Activated CD8-positive, alpha-beta memory T cell treated with anti-CD3 and anti-CD28 coated beads for 4 hours (primary cell): Measurements from ENCODE around the gene MYO1E.
"Not testable (repeated sequence)": the region's sequence is repeated elsewhere in the genome, so short reads cannot be mapped to it uniquely, and the experiment has no call there.

ENCODE experiments used
- DNase-seq, 2 donors: peaks; one replicate each; pipeline ENCODE4 v3.0.0-alpha.2; 2020; ENCODE audit warnings: low read depth in 2 of 2

The MYO1E gene

DNA sequence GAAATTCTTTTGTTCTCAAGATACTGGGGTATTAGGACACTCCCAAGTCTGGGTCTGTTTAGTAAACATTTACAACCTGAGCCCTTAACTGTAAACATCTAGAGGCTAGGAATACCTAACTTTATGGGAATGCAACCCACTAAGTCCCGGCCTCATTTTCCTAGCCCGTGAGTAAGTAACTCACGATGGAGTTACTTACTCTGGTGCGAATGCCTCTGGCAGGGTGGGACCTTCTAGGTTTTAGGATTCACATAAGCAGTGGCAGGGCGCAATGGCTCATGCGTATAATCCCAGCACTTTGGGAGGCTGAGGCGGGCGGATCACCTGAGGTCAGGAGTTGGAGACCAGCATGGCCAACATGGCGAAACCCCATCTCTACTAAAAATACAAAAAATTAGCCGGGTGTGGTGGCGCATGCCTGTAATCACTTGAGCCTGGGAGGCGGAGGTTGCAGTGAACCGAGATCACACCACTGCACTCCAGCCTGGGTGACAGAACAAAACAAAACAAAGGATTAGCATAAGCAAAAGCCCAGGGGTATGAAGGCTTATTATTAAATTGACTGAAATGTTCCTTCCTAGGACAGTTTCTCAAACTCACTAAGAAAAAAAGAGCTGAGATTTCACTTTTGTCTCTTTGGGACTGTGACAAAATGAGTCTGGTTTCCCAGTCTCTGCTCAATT, 14.7 kb upstream of the MYO1E start:
- DNase-seq: not testable (repeated sequence)

DNA sequence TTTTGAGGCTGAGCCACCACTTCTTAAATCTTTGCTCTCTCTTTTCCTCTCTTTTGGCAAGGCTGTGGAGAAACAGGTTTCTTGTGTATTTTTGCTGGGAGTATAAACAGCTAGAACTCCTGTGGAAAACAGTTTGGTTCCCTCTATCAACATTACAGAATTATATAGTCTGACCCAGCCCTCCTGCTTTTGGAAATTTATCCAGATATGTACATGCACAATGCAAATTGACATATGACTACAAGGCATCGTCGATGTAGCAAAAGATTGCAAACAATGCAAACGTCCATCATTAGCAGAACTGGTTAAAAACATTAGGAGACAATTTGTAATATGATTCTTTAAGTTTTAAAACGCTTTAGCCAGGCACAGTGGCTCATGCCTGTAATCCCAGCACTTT, 12.5 kb upstream of the MYO1E start:
- no peak for DNase-seq

DNA sequence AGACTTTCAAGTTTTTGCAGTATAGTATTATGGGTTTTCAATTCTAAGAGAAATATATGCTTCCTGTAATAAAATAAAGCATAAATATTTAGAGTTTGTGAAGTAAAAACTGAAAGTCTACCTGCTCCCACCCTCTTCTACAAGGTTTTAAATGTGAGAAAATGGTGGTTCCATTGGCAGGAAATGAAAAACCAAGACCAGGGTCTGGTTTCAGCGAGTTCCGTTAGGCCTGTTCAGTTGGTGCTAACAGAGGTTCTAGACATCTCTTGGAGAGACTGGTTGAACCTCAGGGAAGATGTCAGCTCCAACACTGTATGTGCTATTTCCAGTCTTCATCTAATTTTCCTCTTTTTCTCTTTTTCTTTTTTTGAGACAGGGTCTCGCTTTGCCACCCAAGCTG, 11.8 kb upstream of the MYO1E start:
- DNase-seq: no peak

DNA sequence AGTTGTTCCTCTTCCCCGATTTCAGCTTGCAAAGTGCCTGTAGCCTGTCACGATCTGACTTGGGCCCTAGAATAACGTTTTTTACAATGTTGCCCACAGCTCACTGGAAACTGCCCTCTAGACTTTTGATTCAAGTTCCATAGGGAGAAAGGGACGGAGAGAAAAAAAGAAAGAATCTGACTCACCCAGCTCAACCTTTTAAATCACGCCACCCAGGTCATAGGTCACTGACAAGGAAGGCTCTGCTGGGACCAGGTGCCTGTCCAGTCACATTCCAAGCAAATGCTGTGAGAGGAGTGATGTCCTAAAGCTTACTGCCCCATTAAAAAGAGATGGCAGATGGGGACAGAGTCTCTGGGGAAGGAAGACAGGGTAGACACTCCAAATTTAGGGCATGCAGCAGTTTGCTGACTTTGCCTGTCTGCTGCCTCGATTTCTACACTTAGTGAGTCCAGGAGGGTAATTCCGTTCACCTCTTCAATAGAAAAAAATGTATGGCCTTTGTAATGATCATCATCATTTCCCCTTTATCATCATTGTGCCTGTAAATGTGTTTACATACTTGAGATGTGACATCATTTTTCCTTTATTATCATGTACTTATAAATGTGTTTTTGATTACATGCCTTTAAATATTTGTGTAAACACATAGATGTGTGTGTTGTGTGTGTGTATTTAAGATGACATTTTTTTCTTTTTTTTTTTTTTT, 8.4 kb upstream of the MYO1E start:
- DNase-seq: no peak

DNA sequence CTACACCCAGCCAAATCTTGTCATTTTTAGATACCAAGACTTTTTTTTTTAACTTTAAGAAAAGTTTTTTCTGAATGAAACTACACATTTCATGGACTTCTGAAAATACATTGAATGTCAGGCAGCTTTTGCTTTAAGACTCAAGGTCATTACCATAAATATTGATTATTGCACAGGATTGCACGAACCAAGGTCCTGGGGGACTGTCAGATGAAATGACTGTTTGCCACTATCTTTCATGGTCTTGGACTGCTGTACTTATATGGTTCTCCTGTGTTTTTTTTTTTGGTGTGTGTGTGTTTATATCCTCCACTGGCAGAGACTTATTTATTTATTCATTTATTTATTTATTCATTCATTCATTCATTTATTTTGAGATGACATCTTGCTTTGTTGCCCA, 6.9 kb upstream of the MYO1E start:
- DNase-seq: no peak

DNA sequence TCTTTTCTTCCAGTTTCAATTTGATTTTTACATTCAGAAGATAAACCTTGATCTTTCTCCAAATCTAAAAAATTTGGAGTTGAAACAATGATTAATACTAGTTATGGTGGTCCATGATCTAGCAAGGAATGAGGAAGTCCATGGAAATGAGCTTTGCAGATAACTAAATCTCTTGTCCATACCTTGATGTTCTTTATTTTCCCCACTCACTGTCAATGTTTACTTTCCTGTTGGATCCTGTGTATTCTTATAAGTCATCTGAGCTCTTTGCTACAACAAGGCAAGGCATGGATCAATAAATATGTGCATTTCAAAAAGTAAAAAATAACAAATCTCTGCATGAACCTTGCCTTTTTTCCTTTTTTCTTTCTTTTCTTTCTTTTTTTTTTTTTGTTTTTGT, 6.2 kb upstream of the MYO1E start:
- no peak for DNase-seq

DNA sequence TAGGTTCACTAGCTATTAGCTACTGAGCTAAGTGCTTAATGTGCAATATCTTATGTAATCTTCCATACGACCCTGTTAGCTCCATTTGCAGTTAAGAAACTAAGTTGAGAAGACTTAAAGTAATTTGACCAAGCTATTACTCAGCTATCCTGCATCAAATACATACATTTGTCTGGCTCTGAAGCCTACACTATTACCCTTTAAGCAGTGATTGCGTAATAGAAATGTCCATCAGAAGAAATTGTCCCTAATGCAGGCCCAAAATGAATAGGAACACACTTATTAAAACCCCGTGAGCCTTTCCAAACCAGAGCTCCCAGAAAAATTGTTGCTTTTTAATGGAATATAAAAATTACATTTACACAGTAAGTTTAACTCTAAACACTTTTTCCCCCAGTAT, 5.3 kb upstream of the MYO1E start:
- no peak for DNase-seq

DNA sequence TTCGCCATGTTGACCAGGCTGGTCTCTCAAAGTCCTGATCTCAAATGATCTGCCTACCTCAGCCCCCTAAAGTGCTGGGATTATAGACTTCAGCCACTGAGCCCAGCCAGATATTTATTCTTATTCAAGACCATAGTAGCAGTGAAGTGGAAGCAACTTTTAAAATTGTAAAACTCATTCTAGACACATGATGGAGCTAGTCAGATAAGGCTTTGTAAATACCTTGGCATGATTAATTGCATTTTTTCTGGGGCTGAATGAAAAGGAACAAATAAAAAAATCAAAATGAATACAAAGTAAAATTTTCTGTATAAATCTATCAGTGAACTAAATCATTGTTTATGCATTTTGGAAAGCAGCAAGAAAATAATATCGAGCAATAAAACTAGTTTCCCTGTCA, 4.1 kb upstream of the MYO1E start:
- DNase-seq: no peak

DNA sequence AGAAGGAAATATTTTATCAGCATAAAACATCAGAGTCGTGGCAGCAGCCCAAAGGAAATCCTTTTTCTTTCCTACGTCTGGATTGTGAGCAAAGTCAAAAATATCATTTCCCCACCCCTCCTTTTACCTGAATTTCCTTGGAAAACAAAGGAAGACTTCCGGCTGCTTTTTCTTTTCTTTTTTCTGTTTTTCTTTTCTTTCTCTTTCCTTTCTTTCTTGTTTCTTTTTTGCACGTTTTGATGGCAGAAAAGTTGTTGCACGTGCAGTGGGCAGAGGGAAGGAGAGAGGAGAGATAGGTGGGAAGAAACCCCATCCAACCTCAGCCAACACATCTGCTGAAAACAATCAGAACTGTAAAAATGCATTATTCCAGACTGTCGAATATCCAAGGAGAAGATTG, 544 bp upstream of the MYO1E start:
- no peak for DNase-seq

DNA sequence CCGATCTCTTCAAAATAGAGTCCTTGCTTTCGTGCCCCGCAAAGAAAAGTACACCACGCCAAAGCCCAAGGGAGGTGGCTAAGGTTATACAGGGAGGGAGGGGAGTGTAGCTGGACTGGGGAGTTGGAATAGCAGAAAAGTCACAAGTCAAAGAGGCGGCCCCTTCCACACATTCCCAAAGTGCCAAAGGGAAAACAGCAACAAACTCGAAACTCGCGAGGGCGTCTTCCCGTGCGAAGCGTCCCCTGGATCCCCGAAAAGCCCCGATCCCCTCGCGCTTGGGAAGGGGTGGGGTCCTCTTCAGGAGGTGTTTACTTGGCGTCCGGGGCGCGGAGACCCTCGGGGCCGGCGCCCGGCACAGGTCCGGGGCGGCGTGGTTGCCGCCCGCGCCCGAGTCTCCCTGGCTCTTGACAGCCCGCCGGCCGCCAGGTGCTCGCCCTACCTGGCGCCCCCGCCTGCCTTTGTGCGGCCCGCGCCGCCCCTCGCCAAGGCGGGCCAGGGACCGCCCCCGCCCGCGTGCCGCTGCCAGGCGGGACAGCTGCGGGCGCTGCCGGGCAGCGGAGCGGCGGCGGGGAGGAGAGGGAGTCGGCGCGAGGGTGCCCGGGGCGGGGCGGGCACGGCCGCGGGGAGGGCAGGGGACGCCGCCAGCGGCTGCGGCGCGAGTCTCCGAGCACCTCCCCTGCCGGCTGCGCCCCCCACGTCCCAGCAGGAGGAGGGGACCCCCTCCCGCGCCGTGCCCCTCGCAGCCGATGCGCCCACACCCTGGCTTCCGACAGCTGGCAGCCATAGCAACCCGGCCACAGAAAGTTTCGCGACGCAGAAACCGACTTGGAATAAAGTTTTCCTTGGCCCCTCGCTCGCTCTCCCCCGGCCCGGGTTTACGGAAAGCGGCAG, 966 bp downstream of the MYO1E start:
- DNase-seq: no peak

DNA sequence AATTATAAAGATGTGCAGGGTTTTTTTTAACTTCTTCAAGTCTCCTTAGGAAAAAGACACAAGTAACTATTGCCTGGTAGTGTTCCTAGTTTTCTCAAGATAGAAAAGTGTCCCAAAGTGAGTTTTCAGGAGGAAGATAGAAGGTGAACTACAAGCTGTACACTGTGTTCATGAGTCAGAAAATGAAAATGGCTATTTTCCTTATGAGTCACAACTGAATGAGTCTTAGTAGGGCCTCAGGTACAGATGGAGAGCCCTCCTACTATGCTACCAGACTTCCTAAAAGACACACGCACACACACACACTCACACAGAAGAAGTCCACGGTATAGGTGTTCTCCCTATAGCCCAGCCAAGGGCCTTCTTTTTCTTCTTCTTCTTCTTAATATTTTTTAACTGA, 3.1 kb downstream of the MYO1E start:
- no peak for DNase-seq

DNA sequence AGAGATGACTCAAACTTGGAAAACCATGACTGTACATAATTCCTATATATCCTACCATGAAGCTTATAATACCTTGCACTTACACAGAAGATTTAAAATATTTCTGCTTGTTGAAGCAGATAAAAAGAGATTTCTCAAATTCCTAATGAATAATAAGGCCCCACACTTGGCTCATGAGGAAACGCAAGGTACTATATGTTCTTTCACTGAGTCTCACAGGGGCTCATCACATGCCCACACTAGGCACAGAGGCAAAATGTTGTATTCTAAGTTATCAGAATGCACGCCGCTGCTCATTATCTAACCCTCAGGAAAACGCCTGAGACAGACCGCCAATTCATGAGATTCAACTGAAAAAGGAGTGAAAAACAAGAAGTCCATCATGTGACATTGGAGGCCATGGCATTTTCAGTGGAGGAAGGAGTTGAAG, 5.6 kb downstream of the MYO1E start:
- DNase-seq: no peak

DNA sequence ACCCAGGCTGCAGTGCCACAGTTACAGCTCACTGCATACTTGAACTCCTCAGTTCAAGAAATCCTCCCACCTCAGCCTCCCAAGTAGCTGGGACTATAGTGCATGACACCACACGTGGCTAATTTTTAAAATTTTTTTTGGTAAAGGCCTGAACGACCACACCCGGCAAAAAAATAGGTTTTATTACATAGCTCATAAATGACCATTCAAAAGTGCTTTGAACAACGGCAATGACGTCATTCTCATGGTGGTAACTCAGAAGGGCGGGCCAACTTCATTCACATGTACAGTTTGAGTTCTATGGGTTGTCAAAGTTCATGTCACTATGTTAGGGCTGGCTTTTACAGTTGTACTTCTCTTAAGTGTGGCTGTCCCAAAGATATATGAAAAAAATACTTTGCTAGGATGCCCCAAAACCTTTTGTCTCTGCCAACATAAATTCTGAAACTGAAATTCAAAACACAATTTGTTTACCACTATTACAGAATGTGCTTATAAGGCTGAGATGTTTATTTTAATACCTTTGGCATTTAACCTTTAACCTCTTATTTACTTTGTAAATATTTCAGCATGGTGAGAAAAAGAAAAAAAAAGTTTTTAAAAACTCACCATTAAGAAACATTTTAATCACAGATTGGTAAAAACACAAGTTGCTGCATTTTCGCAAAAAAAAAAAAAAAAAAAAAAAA, 6.2 kb downstream of the MYO1E start:
- no peak for DNase-seq

DNA sequence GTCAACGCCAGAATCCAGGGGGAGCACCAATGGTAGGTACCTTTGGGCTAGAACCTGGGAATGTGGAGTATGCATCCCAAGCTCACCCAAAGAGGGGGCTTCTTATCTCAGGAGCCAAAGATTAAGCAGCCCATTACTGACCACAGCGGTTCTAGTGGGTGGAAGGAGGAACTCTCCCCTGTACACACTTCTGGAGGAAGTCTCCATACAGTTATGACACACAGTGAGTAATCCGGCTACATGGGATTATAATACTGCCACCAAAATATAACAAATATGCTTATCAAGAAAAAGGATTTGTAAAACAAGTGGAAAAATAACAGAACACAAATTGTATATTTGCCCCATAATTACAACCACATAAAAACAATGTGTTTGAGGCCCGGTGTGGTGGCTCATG, 8.4 kb downstream of the MYO1E start:
- no peak for DNase-seq

DNA sequence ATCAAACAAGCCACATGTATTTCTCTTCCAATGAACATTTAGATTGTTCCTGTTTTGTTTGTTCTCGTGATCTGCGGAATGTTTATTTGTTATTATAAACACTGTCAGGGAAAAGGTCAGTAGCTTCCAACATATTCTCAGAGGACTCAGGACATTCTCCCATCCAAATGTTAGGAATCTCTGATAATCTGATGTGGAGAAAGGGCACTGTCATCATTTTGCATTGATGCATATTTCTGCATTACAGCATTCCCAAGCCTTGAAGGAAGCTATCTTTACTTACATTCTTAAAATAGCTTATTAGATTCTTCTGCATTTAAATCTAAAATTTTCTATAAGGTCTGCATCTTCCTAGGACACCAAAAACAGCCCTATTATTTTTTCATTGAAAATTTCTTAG, 10.3 kb downstream of the MYO1E start:
- no peak for DNase-seq

DNA sequence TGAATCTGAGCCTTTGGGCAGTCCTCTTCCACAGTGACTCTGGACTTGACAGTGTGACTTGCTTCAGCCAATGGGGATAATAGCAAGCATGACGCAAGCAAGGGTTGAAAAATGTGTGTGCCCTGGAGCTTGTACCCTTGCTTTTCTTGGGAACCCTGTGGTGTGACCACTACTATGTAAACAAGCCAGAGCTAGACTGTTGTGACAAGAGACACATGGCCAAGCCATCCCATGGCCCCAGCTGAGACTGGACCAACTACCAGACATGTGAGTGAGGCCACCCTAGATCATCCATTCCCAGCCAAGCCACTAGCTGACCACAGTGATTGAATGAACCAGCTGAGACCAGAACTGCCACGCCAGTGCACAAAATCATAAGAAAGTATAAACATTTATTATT, 11.8 kb downstream of the MYO1E start:
- DNase-seq: no peak

DNA sequence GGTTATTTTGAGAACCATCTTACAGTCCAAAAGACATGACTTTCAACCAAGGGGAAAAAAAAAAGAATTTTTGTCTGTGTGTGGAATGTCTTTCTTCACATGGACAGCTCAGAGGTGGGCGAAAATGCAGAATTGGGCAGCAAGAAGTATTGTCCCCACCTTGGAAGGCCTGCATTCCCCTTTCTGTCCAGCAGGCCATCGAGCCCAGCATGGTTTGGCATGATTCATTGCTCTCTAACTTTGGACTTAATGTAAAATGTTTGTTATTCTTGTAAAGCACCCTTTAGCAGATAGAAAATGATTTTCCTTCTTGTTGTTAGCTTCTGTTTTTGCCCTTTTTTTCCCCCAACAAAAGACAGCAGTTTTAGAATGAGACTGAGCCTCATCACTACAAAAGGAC, 12.4 kb downstream of the MYO1E start:
- no peak for DNase-seq

DNA sequence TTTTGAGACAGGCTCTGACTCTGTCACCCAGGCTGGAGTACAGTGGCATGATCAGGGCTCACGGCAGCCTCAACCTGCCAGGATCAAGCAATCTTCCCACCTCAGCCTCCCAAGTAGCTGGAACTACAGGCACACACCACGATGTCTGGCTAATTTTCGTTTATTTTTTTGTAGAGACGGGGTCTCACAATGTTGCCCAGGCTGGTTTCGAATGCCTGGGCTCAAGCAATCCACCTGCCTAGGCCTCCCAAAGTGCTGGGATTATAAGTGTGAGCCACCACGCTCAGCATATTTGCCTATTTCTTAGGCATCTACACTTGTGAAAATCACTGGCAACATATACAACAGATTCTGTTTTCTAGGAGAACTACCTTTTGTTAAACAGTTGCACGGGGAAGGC, 16.9 kb downstream of the MYO1E start:
- DNase-seq: no peak

DNA sequence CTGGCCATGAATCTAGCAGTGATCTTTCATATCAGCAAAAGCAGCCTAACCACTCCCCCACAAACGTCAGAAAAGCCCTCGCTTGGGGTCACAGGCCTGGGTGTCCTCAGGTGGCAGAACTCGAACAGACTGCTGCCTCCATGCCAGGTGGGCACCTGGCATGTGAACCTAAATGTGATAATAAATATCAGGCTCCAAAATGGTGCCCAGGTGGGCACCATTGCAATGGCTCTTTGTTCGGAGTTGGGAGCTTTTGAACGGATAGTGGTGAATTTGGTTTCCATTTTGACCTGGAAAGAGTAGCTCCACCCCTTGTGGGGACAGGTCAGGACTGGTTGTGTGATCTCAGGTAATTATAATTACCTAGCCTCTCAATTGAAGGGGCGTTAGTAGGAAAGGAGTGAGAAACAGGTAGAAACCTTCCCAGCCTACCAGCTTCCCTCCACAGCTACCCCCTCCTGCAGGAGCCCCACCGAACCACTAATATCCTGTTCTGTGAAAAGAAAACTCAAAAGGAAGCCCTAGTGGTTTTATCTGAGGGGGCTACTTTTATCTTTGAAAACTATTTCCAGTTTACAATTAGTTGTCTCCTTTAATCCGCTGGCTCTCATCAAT, 18.1 kb downstream of the MYO1E start:
- DNase-seq: no peak

DNA sequence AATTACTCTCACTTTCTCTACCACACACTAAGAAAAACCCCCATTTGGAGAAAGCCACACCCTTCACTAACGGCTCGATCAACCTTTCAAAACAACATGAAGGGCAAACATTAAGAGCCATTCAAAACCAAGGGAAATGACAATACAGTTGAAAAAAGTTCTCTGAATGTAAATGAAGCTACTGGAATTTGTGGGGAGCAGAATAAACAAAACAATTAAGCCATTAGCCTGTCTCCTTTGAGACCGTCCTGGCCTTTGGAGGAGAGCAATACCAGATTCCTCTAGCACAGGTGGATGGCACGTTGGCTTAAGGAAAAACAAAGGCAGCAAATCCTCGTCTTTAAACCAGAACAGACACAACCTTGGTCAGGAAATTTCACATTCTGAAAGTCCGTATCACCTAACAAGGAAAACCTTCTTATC, 18.7 kb downstream of the MYO1E start:
- no peak for DNase-seq

DNA sequence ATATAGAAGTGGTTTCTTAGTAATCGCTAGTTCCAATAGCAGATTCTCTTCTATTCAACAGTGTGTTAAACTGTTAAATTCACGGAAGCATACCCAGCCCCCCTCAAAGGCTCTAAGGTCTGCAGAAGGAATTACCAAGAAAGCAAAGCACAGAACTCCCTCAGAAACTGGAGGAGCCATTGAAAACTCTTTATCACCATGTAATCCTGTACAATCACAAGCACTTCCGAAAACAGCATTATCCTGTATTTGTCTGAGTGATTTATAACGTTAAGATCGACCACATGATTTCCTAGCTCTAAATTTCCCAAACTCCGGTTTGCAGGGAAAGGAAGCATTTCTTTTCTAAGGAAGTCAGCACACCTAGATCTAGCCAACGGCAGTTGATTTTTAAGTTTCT, 20.0 kb downstream of the MYO1E start:
- no peak for DNase-seq

DNA sequence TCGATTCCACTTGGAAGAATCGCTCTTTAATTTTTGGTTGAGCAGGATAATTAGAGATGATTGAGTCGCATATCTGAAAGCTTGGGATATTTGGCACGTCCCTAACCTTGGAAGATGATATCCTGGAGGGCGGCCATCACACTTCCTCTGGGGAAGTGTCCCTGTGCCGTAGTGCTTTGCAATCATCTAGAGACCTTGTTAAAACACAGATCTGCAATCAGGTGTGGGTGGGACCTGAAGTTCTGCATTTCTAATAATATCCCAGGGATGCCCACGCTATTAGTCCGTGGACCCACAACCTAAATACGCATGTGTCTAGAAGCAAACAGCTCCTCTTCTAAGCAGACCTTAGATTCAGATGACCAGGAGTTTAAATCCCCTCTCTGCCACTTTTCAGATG, 20.5 kb downstream of the MYO1E start:
- DNase-seq: no peak
